NCI-H510A treated with DMSO at 0.1 percent for 48 hours (cell line): ENCODE data around the gene TUBG1.
"Not testable (repeated sequence)": the region's sequence is repeated elsewhere in the genome, so short reads cannot be mapped to it uniquely, and the experiment has no call there.

ENCODE experiments used
- DNase-seq: peaks from one replicate; lab custom pipeline; 2025; lab: John Stamatoyannopoulos, UW

Gene TUBG1

DNA sequence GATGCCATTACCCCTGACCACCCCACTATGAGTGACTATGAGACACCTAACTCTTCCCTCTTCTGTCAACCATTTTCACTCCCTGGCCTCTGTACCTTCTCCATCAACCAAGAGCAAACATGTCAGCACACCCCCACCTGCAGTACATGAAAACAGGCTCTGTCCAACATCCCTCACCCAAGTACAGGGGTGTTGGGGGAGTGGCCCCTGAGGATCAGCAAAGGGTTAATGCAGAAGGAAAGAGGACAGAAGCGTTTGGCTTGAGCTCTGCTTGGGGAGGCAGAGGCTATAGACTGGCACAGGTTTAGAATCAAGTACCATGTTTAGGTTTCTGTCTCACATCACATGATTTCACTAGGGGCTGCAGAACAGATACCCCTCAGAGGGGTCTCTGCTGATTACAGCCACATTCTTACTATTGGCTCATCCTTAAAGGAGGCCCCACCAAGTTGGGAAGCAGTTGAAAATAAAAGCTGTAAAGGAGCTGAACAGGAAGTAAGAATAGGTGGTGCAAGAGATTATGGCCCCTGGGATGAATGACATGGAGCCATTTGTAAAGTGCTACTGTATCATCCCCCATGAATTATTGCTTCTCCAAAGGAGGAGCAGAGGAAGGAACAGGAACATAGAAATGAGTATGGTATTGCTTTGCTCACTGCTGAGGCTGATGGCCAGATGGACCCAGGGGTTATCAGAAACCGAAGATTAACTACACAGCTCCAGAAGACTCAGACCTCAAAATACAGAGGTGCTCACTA is 29.5 kb upstream of the TUBG1 start:
- DNase-seq: no peak

DNA sequence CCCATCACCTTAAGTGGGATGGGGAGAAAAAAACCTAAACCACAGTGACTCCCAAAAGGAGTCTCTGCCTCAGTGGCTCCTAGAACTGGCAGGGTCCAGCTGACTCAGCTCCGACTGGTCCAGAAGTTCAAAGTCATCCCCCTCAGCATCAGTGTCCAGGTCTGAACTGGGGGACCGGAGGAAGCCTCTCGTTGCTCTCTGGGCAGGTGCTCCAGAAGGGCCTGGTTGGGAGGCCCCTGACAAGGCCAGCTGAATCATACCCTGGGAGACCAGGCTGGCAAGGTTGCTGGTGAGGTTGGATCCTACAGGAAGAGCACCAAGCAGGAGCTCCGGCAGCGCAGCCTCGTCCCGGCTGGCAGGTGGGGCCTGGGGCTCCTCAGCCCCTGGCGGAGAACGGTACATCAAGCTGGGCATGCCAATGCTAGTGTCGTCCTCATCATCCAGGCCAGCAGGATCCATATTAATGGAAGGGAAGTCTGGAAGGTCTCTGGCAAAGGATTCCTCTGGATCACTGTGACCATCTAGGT is 27.7 kb upstream of the TUBG1 start:
- no peak for DNase-seq

DNA sequence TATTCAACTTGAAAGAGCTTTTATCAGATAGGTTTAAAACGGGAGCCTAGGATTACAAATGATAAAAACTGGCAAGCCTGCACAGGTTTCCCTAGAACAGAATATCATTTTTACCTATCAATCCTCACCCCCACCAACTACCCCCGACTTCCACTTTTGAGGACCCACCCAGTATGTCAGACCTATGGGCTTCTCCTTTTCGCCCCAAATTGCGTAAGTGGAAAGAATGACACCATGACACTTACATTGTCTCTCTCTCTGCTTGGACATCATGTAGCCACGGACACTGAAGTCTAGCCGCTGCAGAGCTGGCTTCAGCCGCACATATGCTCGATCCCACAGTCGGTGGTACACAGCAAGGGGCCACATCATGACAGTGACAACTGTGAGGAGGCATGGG is 24.6 kb upstream of the TUBG1 start:
- no peak for DNase-seq

DNA sequence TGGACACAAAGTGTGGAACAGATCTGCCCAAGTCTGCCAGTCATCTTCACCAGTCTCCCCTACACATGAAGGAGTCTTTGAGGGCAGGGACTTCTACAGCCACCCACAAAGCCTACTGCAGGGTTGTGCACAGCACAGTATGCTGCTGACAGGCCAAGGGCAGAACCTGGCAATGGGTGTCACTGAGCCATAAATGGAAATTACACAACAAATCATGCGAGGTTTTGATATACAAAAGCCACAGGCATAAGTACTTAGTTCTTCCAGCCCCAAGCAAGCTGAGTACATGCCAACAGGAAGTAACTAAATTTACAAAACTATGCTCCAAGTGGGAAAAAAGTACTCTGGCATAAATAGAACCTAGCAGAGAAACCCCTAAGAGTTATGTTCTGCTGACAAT is 24.1 kb upstream of the TUBG1 start:
- no peak for DNase-seq

DNA sequence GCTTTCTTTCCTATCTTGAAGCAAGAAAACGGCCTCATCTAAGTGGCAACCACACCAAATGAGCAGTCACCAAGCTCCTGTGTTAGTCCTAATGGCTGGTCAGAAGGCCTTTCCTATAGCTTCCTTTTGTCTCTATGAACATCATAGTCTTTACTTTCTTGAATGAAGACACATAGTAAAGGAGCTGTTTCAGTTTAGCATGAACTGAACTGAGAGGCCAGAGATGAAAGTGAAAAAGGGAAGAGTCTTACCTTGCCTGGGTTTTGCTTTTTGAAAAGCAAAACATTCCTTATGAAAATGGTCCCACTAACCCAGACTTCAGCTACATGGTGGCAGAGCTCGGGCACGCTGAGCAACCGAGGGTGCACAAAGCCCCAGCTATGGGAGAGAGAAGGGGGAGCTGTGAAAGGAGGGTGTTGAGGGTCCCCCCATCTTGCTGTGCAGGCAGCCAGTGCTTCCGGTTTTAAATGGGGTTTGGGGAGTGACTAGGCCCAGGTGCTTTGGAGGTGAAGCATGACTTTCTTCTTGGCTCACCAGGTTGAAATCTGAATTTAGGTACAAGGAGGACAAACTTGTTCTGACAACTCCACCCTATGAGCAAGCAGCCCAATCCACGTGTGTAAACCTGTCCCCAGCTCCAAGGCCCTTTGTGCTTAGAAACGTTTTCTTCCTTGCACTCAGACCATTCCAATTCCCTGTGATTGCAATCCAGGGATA is 22.8 kb upstream of the TUBG1 start:
- DNase-seq: no peak

DNA sequence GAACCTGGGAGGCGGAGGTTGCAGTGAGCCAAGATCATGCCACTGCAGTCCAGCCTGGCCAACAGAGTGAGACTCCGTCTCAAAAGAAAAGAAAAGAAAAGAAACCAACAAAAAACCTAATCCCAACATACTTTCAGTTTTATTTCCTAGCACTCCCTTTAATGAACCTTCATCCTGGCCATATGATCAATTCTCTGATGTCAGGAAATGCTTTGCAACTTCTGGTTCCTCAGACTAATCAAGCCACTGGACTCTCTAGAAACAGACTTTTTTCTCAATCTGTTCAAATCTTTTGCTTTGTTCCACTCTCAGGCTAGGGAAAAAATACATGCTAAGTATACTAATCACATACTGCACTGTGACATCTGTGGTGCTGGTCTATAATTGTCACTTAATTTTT is 18.6 kb upstream of the TUBG1 start:
- no peak for DNase-seq

DNA sequence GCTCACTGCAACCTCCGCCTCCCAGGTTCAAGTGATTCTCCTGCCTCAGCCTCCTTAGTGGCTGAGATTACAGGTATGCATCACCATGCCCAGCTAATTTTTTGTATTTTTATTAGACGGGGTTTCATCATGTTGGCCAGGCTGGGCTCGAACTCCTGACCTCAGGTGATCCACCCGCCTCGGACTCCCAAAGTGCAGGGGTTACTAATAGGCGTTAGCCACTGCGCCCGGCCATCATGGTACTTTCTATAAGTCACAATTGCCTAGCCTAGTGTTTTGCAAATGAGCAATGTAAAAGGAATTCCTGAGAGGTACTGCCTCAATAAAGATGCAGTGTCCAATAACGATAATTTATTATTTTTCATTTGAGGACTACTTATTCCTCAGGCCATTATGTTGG is 18.1 kb upstream of the TUBG1 start:
- no peak for DNase-seq

DNA sequence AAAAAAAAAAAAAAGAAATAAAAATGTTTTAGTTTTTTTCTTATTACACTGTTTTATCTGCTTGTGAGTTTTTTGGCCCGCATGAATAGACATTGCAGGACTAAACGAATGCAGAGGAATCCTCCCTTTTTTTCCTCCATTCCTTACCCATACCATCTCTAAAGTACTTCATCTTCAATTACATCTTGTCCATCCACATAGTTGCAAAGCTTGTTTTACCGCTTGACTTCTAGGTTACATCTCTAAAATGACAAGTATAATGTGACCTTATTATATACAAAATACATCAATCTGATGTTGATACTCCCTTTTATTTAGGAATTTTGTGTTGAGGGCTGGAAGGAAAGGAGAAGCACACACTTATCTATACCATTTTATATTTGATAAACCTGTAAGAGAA is 13.1 kb upstream of the TUBG1 start:
- no peak for DNase-seq

DNA sequence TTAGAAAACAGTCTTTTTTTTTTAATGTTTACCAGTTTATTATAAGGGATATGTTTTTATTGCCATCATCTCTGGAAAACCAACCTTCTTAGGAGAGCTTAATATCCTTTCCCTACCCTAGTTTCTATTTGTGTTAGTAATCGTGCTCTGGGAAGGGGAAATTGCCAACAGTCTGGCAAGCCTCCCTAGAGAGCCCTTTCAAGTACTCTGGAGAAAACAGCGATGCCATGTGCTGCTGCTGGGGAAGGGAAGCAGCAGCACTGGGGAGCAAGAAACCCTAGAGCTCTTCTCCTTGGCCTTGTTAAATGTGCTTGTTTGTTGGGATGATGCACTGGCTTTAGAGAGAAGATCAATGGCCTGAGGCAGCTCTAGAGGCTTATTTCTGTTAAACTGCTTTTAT is 10.6 kb upstream of the TUBG1 start:
- no peak for DNase-seq

DNA sequence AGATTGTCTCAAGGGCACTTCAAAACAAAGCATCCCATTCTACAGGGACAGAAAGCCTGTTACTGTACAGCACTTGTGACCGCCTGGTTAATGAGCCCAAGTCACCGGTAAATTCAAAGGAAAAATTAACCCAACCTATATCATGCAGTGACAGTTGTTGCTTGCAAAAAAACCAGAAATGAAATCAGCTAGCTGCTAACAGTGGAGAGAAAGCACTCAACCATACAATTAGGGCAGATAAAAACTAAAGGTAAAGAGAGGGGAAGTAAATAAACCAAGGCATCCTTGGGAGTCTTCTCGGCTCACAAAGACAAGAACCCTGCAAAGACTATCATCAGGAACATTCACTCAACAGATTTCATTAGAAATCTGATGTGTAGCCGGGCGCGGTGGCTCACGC is 6.2 kb upstream of the TUBG1 start:
- DNase-seq: no peak

DNA sequence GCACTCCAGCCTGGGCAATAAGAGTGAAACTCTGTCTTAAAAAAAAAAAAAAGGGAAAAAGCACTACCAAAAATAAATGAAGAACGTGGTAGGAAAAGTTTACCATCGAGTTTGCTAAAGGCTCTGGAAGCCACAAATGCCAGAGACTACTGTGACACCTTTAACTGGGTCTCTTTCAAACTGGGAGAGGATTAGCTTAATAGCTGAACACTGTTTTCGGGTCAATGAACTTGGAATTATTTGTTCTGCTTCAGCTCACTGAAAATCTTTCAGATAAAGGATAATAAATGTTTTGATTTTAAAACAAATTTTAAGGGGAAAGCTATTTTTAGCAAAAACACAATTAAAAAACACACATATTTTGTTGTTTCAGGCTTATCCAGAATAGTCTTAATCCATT is 1.7 kb upstream of the TUBG1 start:
- DNase-seq: no peak

DNA sequence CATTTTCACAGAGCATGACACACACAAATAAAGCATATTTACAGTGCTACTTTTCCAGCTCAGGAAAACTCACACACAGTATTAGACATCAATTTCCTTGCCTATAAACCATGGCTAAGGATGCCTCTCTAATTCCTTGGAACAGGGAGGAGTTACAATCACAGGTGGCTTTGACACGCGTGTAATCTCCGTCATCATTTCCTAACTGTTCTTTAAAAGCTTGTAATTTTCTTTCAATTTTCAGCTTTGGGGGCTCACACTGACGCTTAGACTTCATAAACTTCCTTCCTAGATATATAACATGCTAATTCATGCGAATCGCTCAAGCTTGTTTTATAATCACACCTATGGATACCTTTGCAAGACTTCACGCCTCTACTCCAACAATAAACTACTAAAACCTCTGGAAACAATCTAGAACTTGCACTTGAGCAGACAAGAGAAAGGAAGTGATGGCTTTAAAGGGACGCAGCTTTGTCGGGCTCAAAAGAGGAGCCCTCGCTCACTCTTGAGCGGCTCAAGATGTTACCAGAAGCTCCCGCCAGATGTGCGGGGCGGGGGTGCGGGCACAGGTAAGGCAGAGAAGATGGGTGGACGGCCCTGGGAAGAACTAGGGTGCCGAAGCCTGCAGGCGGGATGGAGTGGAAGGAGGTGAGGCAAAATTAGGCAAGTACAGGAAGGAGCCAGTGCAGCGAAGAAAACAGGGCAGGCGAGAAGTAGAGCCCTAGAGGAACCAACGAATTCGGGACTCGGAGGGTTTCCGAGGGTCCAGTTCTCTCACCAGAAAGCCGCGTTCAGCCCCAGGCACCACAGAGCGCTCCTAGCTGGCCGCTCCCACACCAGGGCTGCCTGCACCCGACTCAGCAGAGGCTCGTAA is 940 bp upstream of the TUBG1 start:
- peak; percentile 16 for DNase-seq

DNA sequence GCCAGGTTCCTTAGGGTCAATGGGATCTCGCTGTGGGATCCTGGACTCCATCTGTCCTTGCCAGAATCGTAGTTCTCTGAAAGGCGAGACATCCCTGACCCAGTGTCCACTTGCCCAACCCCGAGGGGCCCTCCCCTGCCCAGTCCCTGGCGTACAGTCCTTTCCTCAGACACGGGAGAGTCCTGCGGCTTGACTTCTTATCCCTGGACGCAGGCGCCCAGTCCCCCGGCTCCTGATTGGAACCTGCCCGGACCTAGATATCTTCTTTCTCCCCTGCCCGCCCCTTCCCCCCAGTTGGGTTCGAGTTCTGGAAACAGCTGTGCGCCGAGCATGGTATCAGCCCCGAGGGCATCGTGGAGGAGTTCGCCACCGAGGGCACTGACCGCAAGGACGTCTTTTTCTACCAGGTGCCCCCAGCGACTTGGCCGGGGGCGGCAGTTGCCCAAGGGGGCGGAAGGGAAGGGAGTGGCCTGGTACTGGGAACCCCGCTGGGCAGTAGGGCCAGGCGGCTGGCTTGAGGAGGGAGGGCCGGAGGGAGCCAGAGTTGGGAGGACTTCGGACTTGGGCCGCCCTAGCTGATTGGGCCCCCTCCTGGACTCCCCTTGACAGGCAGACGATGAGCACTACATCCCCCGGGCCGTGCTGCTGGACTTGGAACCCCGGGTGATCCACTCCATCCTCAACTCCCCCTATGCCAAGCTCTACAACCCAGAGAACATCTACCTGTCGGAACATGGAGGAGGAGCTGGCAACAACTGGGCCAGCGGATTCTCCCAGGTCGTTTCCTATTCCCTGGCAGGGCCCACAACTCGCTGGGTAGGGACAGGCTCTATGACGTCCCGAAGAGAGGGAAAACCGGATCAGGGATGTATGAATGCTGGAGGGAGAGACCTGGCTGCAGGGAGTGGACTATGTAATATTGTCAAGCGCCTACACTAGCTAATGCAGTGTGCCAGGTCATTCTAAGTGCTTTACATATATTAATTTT is 625 bp downstream of the TUBG1 start:
- peak; percentile 73 for DNase-seq

DNA sequence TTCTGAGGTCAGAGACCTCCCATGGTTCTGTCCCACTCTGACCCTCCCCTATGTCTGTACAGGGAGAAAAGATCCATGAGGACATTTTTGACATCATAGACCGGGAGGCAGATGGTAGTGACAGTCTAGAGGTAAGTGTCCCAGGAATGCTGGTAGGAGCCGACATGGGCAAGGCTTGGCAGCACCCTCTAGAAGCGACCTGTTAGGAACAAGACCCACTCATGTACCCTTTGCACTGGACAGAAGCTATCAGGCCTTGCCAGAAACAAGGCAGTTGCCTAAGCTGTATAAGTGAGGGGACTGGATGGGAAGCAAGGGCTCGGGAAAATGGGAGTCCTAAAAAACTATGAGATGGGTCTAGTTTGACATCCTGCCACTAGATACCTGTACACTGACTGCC is 2.5 kb downstream of the TUBG1 start:
- no peak for DNase-seq

DNA sequence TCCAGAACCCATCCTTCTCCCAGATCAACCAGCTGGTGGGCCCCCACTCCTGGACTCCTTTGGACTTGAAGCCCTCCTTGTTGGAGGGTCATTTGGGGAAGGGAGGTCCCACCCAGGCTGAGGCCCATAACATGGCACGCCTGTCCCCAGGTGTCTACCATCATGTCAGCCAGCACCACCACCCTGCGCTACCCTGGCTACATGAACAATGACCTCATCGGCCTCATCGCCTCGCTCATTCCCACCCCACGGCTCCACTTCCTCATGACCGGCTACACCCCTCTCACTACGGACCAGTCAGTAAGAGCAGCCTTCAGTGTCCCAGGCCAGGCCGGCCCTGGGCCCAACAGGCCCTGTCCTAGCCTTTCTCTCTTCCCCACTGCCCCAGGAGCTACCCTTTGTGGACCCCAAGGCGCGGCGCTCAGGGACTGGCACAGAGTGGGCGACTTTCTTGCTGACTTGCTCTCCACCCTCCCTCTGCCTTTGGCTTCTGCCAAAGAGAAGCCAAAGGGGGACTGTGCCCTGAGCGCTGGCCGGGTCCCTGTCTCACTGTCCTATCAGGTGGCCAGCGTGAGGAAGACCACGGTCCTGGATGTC is 4.3 kb downstream of the TUBG1 start:
- no peak for DNase-seq

DNA sequence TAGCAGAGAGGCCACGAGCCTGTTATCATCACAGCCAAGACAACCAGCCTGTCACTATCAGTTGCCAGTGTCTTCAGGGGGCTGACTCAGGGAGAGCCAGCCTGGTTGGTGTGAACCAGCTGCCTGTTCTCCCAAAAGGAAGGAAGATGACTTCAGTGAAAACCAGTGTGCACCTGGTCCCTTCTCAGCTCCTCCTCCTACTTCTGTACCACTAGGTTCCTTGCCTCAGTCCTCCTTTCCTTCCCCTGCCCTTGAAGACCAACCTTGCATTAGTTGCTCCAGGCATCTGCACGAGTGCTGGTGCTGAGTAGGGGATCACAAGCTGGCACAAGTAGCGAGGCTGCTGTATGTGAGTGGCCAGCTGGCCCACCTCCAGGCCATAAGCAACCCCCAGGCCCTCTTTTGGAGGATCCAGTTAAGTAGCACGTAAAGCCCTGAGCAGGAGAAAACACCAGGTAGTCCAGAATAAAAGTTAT is 8.5 kb downstream of the TUBG1 start:
- no peak for DNase-seq

DNA sequence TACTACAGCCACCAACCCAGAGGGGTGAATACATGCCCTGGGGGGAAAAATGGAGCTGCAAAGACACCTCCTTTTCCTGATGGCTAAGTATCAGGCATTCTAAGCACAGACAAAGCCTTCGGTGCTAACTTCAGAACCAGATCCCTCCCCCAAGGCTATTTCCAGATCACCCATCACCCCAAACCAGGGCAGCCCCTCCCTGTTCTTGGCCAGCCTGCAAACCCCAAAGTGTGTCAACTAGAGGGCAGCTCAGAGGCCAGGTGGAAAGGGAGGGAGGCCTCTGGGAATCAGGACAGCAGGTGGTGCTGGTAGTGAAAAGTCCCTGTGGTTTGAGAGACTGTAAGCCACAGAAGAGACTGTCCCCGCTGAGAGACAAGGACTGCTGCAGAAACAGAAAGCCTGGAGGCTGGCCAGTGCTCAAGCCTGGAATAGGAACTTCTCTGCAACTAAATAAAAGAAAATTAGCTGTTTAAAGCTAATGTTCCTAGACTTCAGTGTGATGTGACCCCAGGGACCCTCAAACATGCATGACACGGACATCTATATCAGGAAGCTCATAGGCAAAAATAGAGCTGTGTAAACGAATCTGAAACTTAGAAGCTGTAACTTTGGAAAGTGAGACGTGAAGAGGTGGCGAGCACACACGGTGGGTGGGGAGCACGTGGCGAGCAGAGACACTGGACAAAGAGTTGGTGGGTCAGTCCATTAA is 9.1 kb downstream of the TUBG1 start:
- peak; percentile 78 for DNase-seq

DNA sequence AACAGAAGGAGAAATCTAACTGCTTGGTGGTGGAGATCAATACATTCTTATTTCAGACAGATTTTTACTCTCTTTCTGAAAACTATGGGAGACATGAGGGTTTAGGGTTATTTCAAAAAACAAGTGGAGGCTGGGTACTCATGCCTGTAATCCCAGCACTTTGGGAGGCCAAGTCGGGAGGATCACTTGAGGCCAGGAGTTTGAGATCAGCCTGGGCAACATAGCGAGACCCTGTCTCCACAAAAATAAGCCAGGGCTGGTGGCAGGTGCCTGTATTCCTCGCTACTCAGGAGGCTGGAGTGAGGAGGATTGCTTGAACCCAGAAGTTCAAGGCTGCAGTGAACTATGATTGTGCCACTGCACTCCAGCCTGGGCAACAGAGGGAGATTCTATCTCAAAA is 12.5 kb downstream of the TUBG1 start:
- DNase-seq: not testable (repeated sequence)

DNA sequence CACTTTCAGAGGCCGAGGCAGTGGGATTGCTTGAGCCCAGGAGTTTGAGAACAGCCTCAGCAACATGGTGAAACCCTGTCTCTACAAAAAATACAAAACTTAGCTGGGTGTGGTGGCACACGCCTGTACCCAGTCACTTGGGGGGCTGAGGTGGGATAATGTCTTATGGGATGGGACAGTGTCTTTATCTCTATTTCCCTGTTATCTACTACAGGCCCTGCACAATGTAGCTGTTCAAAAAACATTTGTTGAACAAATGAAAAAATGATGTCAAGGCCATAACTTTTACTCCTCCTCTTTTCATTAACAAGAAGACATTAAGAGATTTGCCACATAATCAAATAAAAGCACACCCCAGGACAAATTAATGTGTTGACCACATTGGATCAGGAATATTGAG is 13.8 kb downstream of the TUBG1 start:
- no peak for DNase-seq
